Activated T-helper 17 cell treated with anti-CD3 and anti-CD28 coated beads, Interleukin-2, amount 50 U/mL, for 72 hours (primary cell): ENCODE measurements around the gene C8B. TPM values are rescaled to one million over a fixed set of nuclear protein-coding genes. Genes with fewer than 3 reads are reported as not detected.

Experiments used
- ATAC-seq: fragments of 150-1000 bp; cut with Tn5 transposase; replicated peaks from 2 replicates; pipeline ENCODE4 v1.10.0; 2021; ENCODE audit warnings: mild to moderate bottlenecking, moderate library complexity
- H3K27ac Mint-ChIP-seq: one replicate; pipeline ENCODE4 v1.8.0; 2022; ENCODE audit warnings: mixed read lengths
- H3K27me3 Mint-ChIP-seq: one replicate; pipeline ENCODE4 v1.8.0; 2022; ENCODE audit warnings: mixed read lengths
- H3K36me3 Mint-ChIP-seq: one replicate; pipeline ENCODE4 v1.8.0; 2022; ENCODE audit warnings: low read depth, mild to moderate bottlenecking, mixed read lengths
- H3K4me1 Mint-ChIP-seq: one replicate; pipeline ENCODE4 v1.8.0; 2022; ENCODE audit warnings: mixed read lengths
- H3K4me3 Mint-ChIP-seq: one replicate; pipeline ENCODE4 v1.8.0; 2022; ENCODE audit warnings: mild to moderate bottlenecking, mixed read lengths
- H3K9me3 Mint-ChIP-seq: one replicate; pipeline ENCODE4 v1.8.0; 2022; ENCODE audit warnings: mixed read lengths
- total RNA-seq, 2 donors: library from RNA; stranded (reverse); gene quantifications; one replicate each; pipeline ENCODE4 v1.2.3, GENCODE V29; 2022

The C8B gene
- total RNA-seq = not detected

- no peak for ATAC-seq
- Mint-ChIP-seq H3K4me3 (no peak within 1 kb of the TSS), H3K9me3 (peaks cover 3% of the 10 kb centered on the region), H3K36me3 (no peaks in the 10 kb centered on the region), H3K4me1 (no peaks in the 10 kb centered on the region), H3K27me3 (peaks cover 13% of the 10 kb centered on the region), H3K27ac (no peak within 1 kb of the TSS)
Observed at GRCh38 chr1:56965916-56966697, at the start of gene C8B. C8B (minus strand) TSS chr1:56966015; CDS start chr1:56965948, 67 bp downstream.

- H3K9me3 Mint-ChIP-seq = no peaks in the 10 kb centered on the region
- no peaks in the 10 kb centered on the region for H3K4me1 Mint-ChIP-seq
- ATAC-seq = no peak
- no peak overlapping the region for H3K4me3 Mint-ChIP-seq
- no peaks in the 10 kb centered on the region for H3K27me3 Mint-ChIP-seq
- H3K36me3 Mint-ChIP-seq = peaks cover 6% of the 10 kb centered on the region
- no peak overlapping the region for H3K27ac Mint-ChIP-seq
Observed at GRCh38 chr1:57015071-57015470, 49.3 kb upstream of the C8B start.

- Mint-ChIP-seq H3K36me3 (peaks cover 15% of the 10 kb centered on the region), H3K4me3 (no peak overlapping the region), H3K9me3 (no peaks in the 10 kb centered on the region), H3K27ac (no peak overlapping the region), H3K4me1 (no peaks in the 10 kb centered on the region), H3K27me3 (no peaks in the 10 kb centered on the region)
- no peak for ATAC-seq
Observed at GRCh38 chr1:57013522-57013921, 47.7 kb upstream of the C8B start.

GRCh38 chr1:57012315-57012714, 46.5 kb upstream of the C8B start:
- H3K36me3 Mint-ChIP-seq = peaks cover 15% of the 10 kb centered on the region
- no peaks in the 10 kb centered on the region for H3K27me3 Mint-ChIP-seq
- H3K27ac Mint-ChIP-seq = no peak overlapping the region
- no peaks in the 10 kb centered on the region for H3K9me3 Mint-ChIP-seq
- ATAC-seq = no peak
- no peaks in the 10 kb centered on the region for H3K4me1 Mint-ChIP-seq
- no peak overlapping the region for H3K4me3 Mint-ChIP-seq

- no peak for ATAC-seq
- Mint-ChIP-seq H3K4me3 (no peak overlapping the region), H3K27me3 (no peaks in the 10 kb centered on the region), H3K4me1 (no peaks in the 10 kb centered on the region), H3K27ac (no peak overlapping the region), H3K36me3 (peaks cover 15% of the 10 kb centered on the region), H3K9me3 (no peaks in the 10 kb centered on the region)
Observed at GRCh38 chr1:57010511-57010910, 44.7 kb upstream of the C8B start.

- Mint-ChIP-seq H3K36me3 (peaks cover 15% of the 10 kb centered on the region), H3K4me3 (no peak overlapping the region)
Observed at GRCh38 chr1:57007948-57008347, 42.1 kb upstream of the C8B start.

GRCh38 chr1:57007472-57007871, 41.7 kb upstream of the C8B start:
- no peaks in the 10 kb centered on the region for H3K9me3 Mint-ChIP-seq
- H3K27me3 Mint-ChIP-seq = no peaks in the 10 kb centered on the region
- no peak for ATAC-seq
- no peak overlapping the region for H3K27ac Mint-ChIP-seq
- H3K4me3 Mint-ChIP-seq = no peak overlapping the region
- H3K4me1 Mint-ChIP-seq = no peaks in the 10 kb centered on the region
- peaks cover 15% of the 10 kb centered on the region for H3K36me3 Mint-ChIP-seq

More at GRCh38 chr1:57007948-57008347, 42.1 kb upstream of the C8B start:
- Mint-ChIP-seq H3K4me1 (no peaks in the 10 kb centered on the region), H3K27ac (no peak overlapping the region), H3K27me3 (no peaks in the 10 kb centered on the region), H3K9me3 (no peaks in the 10 kb centered on the region)
- ATAC-seq = no peak

- ATAC-seq = no peak
- no peak overlapping the region for H3K4me3 Mint-ChIP-seq
- no peaks in the 10 kb centered on the region for H3K27me3 Mint-ChIP-seq
- no peaks in the 10 kb centered on the region for H3K36me3 Mint-ChIP-seq
- no peaks in the 10 kb centered on the region for H3K9me3 Mint-ChIP-seq
- H3K27ac Mint-ChIP-seq = no peak overlapping the region
- H3K4me1 Mint-ChIP-seq = no peaks in the 10 kb centered on the region
Observed at GRCh38 chr1:57003398-57004139, 37.8 kb upstream of the C8B start.

GRCh38 chr1:56995414-56996100, 29.7 kb upstream of the C8B start:
- no peak for ATAC-seq
- H3K9me3 Mint-ChIP-seq = no peaks in the 10 kb centered on the region
- peaks cover 20% of the 10 kb centered on the region for H3K36me3 Mint-ChIP-seq
- no peak overlapping the region for H3K27ac Mint-ChIP-seq
- peaks cover 8% of the 10 kb centered on the region for H3K27me3 Mint-ChIP-seq
- no peak overlapping the region for H3K4me3 Mint-ChIP-seq
- no peaks in the 10 kb centered on the region for H3K4me1 Mint-ChIP-seq

- no peak overlapping the region for H3K27ac Mint-ChIP-seq
- ATAC-seq = no peak
- H3K27me3 Mint-ChIP-seq = peaks cover 9% of the 10 kb centered on the region
- no peaks in the 10 kb centered on the region for H3K9me3 Mint-ChIP-seq
- H3K4me3 Mint-ChIP-seq = no peak overlapping the region
- H3K36me3 Mint-ChIP-seq = peaks cover 20% of the 10 kb centered on the region
- no peaks in the 10 kb centered on the region for H3K4me1 Mint-ChIP-seq
Observed at GRCh38 chr1:56993475-56993874, 27.7 kb upstream of the C8B start.

- H3K27ac Mint-ChIP-seq = no peak overlapping the region
- peaks cover 11% of the 10 kb centered on the region for H3K36me3 Mint-ChIP-seq
- no peak overlapping the region for H3K4me3 Mint-ChIP-seq
- H3K27me3 Mint-ChIP-seq = peaks cover 9% of the 10 kb centered on the region
- no peaks in the 10 kb centered on the region for H3K4me1 Mint-ChIP-seq
- no peaks in the 10 kb centered on the region for H3K9me3 Mint-ChIP-seq
- no peak for ATAC-seq
Observed at GRCh38 chr1:56992318-56993125, 26.7 kb upstream of the C8B start.

- Mint-ChIP-seq H3K9me3 (no peaks in the 10 kb centered on the region), H3K4me1 (no peaks in the 10 kb centered on the region), H3K27me3 (peaks cover 9% of the 10 kb centered on the region), H3K4me3 (no peak overlapping the region), H3K36me3 (peaks cover 6% of the 10 kb centered on the region), H3K27ac (no peak overlapping the region)
- no peak for ATAC-seq
Observed at GRCh38 chr1:56991576-56991975, 25.8 kb upstream of the C8B start.

- H3K4me1 Mint-ChIP-seq = no peaks in the 10 kb centered on the region
- H3K27ac Mint-ChIP-seq = no peak overlapping the region
- no peaks in the 10 kb centered on the region for H3K36me3 Mint-ChIP-seq
- ATAC-seq = no peak
- no peak overlapping the region for H3K4me3 Mint-ChIP-seq
- peaks cover 15% of the 10 kb centered on the region for H3K27me3 Mint-ChIP-seq
- H3K9me3 Mint-ChIP-seq = no peaks in the 10 kb centered on the region
Observed at GRCh38 chr1:56986397-56986796, 20.6 kb upstream of the C8B start.

- Mint-ChIP-seq H3K4me1 (no peaks in the 10 kb centered on the region), H3K27ac (no peak overlapping the region), H3K36me3 (no peaks in the 10 kb centered on the region), H3K4me3 (no peak overlapping the region), H3K9me3 (no peaks in the 10 kb centered on the region), H3K27me3 (peaks cover 17% of the 10 kb centered on the region)
- no peak for ATAC-seq
Observed at GRCh38 chr1:56985857-56986256, 20.0 kb upstream of the C8B start.
